GM18498 (cell line): Measurements from ENCODE around the gene CHD1.

Experiments used
- ATAC-seq: cut with Tn5 transposase; IDR thresholded peaks from one replicate; pipeline ENCODE4 v1.9.1; 2021; ENCODE audit warnings: mild to moderate bottlenecking, moderate library complexity; ENCODE audit not compliant: unreplicated experiment

The CHD1 gene

GRCh38 chr5:98936948-98937715 is 8.3 kb upstream of the CHD1 start:
- no peak for ATAC-seq

DNA sequence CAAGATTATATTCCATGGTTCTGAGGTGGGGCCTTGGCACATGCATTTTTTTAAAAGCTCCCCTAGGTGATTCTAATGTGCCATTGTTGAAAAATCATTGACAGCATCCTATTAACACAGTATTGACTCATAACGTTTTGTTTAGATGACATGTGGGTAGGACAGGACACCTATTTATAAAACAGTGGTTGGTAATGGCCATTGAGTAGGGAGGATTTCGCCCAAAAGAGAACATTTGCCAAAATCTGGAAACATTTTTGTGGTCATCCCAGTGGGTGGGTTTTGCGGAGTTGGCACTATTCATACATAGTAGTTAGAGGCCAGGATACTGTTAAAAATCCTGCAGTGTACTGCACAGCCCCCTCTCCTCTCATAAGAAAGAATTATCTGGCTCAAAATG is 6.4 kb upstream of the CHD1 start:
- ATAC-seq: no peak

GRCh38 chr5:98934546-98934945 is 5.7 kb upstream of the CHD1 start:
- no peak for ATAC-seq

- peak; percentile 35 for ATAC-seq
Observed at GRCh38 chr5:98933445-98934072, 4.8 kb upstream of the CHD1 start.

DNA sequence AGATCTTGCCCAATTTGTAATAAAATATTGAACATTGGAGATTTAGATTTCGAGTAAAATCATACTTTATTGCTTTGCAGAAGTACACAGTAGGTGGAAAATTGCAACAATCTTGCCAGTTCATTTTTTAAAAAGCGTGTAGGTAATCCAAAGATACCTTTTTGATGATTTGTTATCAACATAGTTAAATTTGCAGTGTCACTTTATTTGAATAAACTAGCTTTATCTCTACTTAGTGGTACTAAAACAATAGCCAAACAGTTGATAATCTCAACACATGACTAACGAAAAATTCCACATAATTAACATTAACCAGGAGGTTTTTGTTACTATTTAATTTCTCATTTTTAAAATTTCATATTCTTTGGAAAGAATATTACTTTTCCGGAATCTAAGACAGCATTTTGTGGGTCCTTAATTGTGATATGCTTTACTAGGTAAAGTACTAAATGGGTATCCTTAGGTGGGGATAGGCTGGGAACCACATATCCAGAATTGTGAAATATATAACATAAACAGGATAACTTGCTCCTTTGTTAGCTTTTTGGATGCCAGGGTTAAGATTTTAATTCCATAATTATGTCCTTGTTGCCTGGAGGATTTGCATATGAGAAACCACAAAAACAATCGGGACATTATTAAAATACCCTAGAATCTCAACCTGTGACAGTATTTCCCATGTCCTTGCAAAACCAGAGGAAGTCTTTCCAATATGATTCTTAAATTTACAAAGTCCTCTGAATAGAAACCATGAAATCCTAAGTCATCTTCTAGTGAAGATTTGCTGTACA is 2.4 kb upstream of the CHD1 start:
- ATAC-seq: no peak

GRCh38 chr5:98929710-98930298 is 997 bp upstream of the CHD1 start:
- no peak for ATAC-seq

- peak; percentile 34 for ATAC-seq
Observed at GRCh38 chr5:98927989-98928872, 576 bp downstream of the CHD1 start.

DNA sequence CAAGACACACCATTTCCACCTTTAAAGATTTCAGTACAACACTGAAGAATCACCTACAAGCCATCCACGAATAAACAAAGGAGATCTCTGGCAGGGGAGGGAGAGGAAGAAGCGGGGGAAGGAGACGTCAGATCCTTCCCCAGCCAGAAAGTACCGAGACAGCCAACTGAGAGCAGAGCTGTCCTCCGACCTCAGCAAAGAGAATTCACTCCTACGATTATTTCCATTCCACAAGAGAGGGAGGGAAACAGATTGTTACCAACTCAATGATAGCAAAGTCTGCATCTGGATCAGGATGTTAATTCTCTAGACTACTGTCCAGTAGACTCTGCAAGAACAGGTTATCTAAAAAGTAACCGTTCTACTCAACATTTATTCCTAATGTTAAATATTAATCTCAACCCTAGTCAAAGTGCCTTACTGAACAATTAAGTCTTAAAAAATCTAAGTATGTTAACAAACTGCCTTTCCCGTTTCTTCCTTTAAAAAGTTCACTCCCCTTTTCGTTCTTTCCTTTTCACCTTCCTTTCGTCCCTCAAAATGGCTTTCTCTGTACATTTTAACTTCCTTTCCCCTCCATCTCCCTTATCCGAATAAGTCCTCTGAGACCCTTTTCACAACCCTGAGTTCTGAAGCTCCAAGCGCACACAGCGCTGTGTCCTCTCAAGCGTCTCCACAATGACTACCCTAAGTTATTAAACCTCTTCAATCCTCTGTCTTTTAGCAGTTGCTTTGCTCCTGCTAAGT is 1.4 kb downstream of the CHD1 start:
- peak; percentile 0 for ATAC-seq

- no peak for ATAC-seq
Observed at GRCh38 chr5:98923966-98924365, 4.8 kb downstream of the CHD1 start.

- ATAC-seq: no peak
Observed at GRCh38 chr5:98921947-98922505, 6.8 kb downstream of the CHD1 start.

DNA sequence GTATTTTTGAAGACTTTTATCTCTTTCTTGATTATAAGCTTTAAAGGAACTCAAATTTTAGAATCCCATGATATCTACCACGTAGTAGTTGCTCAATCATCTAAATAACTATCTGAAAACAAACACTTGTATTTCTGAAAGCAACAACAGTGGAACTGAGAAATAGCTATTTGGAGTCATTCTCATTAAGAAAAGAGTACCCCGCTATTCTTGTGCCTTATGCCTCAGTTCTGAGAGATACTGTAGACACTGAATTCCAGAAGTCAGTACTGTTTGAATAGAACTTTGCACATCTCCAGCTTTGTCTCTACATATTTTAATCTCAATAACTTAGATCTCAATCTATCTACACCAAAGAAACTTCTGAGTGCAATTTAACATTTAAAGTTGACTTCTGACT is 11.4 kb downstream of the CHD1 start:
- ATAC-seq: peak; percentile 65

- no peak for ATAC-seq
Observed at GRCh38 chr5:98916540-98916939, 12.3 kb downstream of the CHD1 start.

- ATAC-seq: no peak
Observed at GRCh38 chr5:98913911-98914310, 14.9 kb downstream of the CHD1 start.

DNA sequence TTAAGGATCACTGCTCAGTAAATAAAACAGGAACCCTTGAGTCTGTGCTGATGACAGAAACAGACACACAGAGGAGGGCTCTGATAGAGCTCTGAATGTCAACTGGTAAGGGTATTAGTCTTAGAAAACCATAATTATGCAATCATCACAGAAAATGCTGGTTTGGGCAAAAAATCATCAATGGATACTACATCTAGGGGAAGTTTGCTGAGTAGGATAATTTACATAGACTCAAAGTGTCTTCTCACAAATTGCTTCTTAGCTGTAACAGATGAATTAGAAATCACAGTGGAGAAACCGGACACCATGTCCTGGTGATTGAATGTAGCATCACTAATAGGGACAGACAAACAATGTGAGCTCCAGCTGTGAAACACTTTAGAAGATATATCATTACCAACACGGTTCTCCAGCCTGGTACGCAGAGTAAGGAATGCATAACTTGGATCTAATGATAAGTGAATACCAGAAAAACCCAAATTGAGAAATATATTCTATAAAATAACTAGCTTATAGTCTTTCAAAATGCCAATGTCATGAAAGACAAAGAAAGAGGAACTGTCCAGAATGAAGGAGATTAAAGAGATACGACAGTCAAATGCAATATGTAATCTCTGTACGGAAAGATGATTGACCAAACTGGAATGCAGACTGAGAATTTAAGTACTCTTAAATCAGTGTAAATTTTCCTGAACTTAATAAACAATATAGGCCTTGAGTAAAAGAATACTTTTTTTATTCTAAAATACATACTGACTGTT is 17.3 kb downstream of the CHD1 start:
- ATAC-seq: no peak

DNA sequence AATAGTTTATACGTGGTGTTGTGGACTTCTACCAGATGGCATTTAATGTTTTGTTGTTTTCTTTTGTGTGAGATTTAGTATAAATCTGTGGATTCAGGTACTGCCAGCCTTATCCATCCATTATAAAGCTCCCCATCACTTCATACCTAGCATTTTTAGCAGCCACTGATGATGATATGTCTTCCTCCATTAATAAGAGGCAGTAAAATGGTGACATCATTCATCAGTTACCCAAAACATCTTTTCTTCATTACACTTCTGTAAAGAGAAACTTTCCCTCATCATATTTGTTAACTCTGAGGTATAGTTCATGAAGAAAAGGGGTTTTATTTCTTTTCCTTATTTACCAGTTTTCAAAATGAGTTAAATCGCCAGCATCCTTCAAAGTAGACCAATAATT is 19.4 kb downstream of the CHD1 start:
- no peak for ATAC-seq

DNA sequence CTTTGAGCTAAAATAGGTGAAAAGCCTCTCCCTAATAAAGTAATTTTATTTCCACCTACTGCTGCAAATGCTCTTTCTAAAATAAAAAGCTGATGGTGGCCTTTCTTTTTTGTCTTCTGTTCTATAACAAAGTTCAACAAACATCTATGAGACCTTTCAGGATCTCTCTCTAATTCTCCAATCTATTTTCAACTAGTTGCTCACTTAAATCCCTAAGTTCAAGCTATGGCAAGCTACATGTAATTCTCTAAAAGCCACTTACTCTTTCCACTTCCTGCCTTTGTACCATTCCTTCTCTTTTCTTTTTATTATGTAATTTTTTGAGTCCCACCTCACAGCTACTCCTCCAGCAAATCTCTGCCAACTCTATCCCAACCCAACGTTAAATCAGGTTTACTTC is 20.9 kb downstream of the CHD1 start:
- ATAC-seq: no peak

GRCh38 chr5:98906756-98907355 is 22.0 kb downstream of the CHD1 start:
- ATAC-seq: no peak
